PC-3 (cell line): ENCODE data around the gene WBP4. TPM values are rescaled to one million over a fixed set of nuclear protein-coding genes. Genes with fewer than 3 reads are reported as not detected.
"Not testable (repeated sequence)": the region's sequence is repeated elsewhere in the genome, so short reads cannot be mapped to it uniquely, and the experiment has no call there.

ENCODE experiments used
- ATAC-seq: fragments of 200-7000 bp; cut with Tn5 transposase; 2 replicates; pipeline ENCODE4 v1.9.1; 2020; ENCODE audit warnings: mild to moderate bottlenecking, moderate library complexity
- BruUV-seq: library from RNA; stranded (reverse); fragments of 400-500 nt; replicated peaks from 2 replicates; lab custom pipeline; 2021; lab: Mats Ljungman, UMichigan
- CTCF ChIA-PET: fragments of 300-600 bp; sonication (Branson Sonifier 250); formaldehyde crosslinking; loops from one replicate; lab custom pipeline; 2022; ENCODE audit warnings: antibody characterized with exemption; lab: Charles Lee
- POLR2A ChIA-PET: fragments of 300-600 bp; sonication (Branson Sonifier 250); formaldehyde crosslinking; loops from one replicate; lab custom pipeline; 2022; ENCODE audit warnings: antibody characterized with exemption; ENCODE audit not compliant: unreplicated experiment; lab: Charles Lee
- DNase-seq: peaks from one replicate; pipeline ENCODE4 v3.0.0-alpha.2; 2015
- H2AFZ ChIP-seq: fragments of 300-600 bp; sonication (generic); 2 replicates; pipeline ENCODE4 v1.6.0; 2016; ENCODE audit warnings: antibody characterized with exemption, low read length
- H3F3A ChIP-seq: fragments of 300-600 bp; sonication (generic); one replicate; pipeline ENCODE4 v1.6.0; 2017; ENCODE audit warnings: antibody characterized with exemption, low read length, control low read depth, mild to moderate bottlenecking; ENCODE audit not compliant: unreplicated experiment
- H3K27ac ChIP-seq: fragments of 300-600 bp; sonication (generic); 2 replicates; pipeline ENCODE4 v1.5.1; 2016; ENCODE audit warnings: mild to moderate bottlenecking, low read length
- H3K27me3 ChIP-seq: fragments of 300-600 bp; sonication (generic); 2 replicates; pipeline ENCODE4 v1.6.1; 2016; ENCODE audit warnings: low read length, mixed read lengths
- H3K36me3 ChIP-seq: fragments of 300-600 bp; sonication (generic); 2 replicates; pipeline ENCODE4 v1.6.1; 2016; ENCODE audit warnings: low read depth, mixed run types, low read length, mixed read lengths
- H3K4me1 ChIP-seq: fragments of 300-600 bp; sonication (generic); 2 replicates; pipeline ENCODE4 v1.5.1; 2016; ENCODE audit warnings: low read length; ENCODE audit not compliant: insufficient read depth
- H3K4me2 ChIP-seq: fragments of 300-600 bp; sonication (generic); 2 replicates; pipeline ENCODE4 v1.6.0; 2016; ENCODE audit warnings: low read length
- H3K4me3 ChIP-seq: fragments of 300-600 bp; sonication (generic); 2 replicates; pipeline ENCODE4 v1.5.1; 2016; ENCODE audit warnings: mild to moderate bottlenecking, low read length, mixed read lengths
- H3K79me2 ChIP-seq: fragments of 300-600 bp; sonication (generic); 2 replicates; pipeline ENCODE4 v1.6.1; 2017; ENCODE audit warnings: low read length, mixed read lengths
- H3K9ac ChIP-seq: fragments of 300-600 bp; sonication (generic); 2 replicates; pipeline ENCODE4 v1.6.0; 2016; ENCODE audit warnings: mild to moderate bottlenecking, low read length
- H3K9me2 ChIP-seq: fragments of 300-600 bp; sonication (generic); replicated peaks from 2 replicates; pipeline ENCODE4 v1.6.1; 2016; ENCODE audit warnings: mixed run types, low read length, mixed read lengths
- H3K9me3 ChIP-seq: fragments of 300-600 bp; sonication (generic); 2 replicates; pipeline ENCODE4 v1.6.1; 2016; ENCODE audit warnings: low read length, mixed read lengths
- H4K20me1 ChIP-seq: fragments of 300-600 bp; sonication (generic); 2 replicates; pipeline ENCODE4 v1.6.1; 2016; ENCODE audit warnings: low read length, mixed read lengths
- EZH2 ChIP-seq: fragments of 300-600 bp; sonication (generic); IDR thresholded peaks from one replicate; pipeline ENCODE4 v1.6.1; 2017; ENCODE audit warnings: antibody characterized with exemption, mild to moderate bottlenecking, low read length; ENCODE audit not compliant: unreplicated experiment
- EZH2phosphoT487 ChIP-seq: fragments of 300-600 bp; sonication (generic); IDR thresholded peaks from 2 replicates; pipeline ENCODE4 v1.6.1; 2018; ENCODE audit warnings: mild to moderate bottlenecking, antibody characterized with exemption, low read length, borderline replicate concordance
- intact Hi-C: fragments of 100-400 bp; cut with micrococcal nuclease; formaldehyde crosslinking; loops from 2 replicates; pipeline ENCODE4 v1.9.0; 2023
- total RNA-seq: library from RNA; depleted of rRNA; stranded (reverse); fragments of >200 nt; gene quantifications from 2 replicates; pipeline ENCODE4 v1.2.3, GENCODE V29; 2014
- TF ChIP-seq, protein P1 (sequence below): fragments of 300-600 bp; sonication (generic); conservative IDR thresholded peaks from 2 replicates; pipeline ENCODE4 v1.5.1; 2017; ENCODE audit warnings: antibody characterized with exemption, low read depth, mild to moderate bottlenecking, low read length

Gene WBP4
- total RNA-seq, 1 experiment from 2014 or later = 7.3 TPM

DNA sequence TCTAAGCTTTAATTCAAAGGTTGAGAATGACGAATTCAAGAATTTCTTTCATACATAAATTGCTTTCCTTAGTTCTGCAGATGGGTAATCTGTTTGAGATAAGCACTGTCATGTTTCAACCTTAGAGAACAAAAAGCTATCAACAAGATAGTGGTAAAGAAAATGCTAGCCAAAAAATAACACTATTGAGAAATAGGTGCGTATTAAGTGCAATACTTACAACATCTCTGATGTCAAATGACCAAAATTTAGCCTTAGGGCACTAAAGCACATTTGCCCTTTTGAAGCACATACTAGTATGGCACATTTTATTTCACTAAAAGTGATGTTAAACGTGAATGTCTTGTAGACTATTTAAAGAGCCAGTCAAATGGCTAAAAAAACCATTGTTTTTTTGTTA lies 66.4 kb downstream of the WBP4 start:
- intact Hi-C loops = no loop called here

DNA sequence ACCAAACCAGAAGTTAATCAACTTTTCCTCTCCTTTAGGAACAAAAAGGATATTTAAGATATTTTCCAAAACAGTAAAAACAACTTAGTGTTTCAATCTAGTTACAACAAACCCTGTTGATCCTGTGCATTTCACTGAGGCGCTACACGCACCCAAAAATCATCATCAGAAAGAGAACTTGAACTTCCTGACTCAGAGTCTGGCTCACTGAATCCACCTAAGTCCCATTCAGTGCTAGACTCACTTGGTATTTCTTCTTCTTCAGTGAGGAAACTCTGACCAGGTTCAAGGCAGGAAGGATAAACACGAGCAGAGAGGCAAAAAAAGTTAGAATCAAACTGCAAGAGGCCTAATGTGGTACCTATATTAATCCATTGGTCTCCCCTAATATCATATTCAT lies 69.0 kb downstream of the WBP4 start:
- H3K4me1 ChIP-seq = peaks cover 26% of the 10 kb centered on the region
- DNase-seq (no peak), ATAC-seq (no peak)
- intact Hi-C loops = loop anchor here (10.0 kb wide), 1 partner anchor 184 kb away; the partner anchor contains the start of gene NAA16
- H3K36me3 ChIP-seq = no peaks in the 10 kb centered on the region; the same call in 1 of the 2 replicates
- no peak overlapping the region for H3K27ac ChIP-seq
- H3K4me3 ChIP-seq = peak overlapping the region; percentile 53
- H3K79me2 ChIP-seq = peaks cover 63% of the 10 kb centered on the region
- no peaks in the 10 kb centered on the region for H3K9me2 ChIP-seq
- ChIA-PET CTCF (no interaction called here), POLR2A (no interaction called here)
- TF ChIP-seq, protein P1, sequence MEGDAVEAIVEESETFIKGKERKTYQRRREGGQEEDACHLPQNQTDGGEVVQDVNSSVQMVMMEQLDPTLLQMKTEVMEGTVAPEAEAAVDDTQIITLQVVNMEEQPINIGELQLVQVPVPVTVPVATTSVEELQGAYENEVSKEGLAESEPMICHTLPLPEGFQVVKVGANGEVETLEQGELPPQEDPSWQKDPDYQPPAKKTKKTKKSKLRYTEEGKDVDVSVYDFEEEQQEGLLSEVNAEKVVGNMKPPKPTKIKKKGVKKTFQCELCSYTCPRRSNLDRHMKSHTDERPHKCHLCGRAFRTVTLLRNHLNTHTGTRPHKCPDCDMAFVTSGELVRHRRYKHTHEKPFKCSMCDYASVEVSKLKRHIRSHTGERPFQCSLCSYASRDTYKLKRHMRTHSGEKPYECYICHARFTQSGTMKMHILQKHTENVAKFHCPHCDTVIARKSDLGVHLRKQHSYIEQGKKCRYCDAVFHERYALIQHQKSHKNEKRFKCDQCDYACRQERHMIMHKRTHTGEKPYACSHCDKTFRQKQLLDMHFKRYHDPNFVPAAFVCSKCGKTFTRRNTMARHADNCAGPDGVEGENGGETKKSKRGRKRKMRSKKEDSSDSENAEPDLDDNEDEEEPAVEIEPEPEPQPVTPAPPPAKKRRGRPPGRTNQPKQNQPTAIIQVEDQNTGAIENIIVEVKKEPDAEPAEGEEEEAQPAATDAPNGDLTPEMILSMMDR = no peak
- TF ChIP-seq EZH2 (no peak), EZH2phosphoT487 (no peak)
- H3K9ac ChIP-seq = no peak overlapping the region
- H3F3A ChIP-seq = no peaks in the 10 kb centered on the region
- H3K27me3 ChIP-seq = no peaks in the 10 kb centered on the region
- peak overlapping the region; percentile 87 for H3K4me2 ChIP-seq
- no peak overlapping the region for H2AFZ ChIP-seq
- no peaks in the 10 kb centered on the region for H3K9me3 ChIP-seq
- H4K20me1 ChIP-seq = no peaks in the 10 kb centered on the region
- BruUV-seq = no TSS peak

More for the DNA sequence above, 66.4 kb downstream of the WBP4 start:
- H3K79me2 ChIP-seq = peaks cover 53% of the 10 kb centered on the region
- no peak overlapping the region for H3K27ac ChIP-seq
- TF ChIP-seq, protein P1 = no peak
- TF ChIP-seq EZH2phosphoT487 (no peak), EZH2 (no peak)
- no peaks in the 10 kb centered on the region for H3K9me2 ChIP-seq
- peaks cover 22% of the 10 kb centered on the region for H3K4me1 ChIP-seq
- no peak overlapping the region for H2AFZ ChIP-seq
- ATAC-seq = no peak
- DNase-seq = no peak
- H3K9me3 ChIP-seq = no peaks in the 10 kb centered on the region
- no peaks in the 10 kb centered on the region for H3F3A ChIP-seq
- ChIA-PET POLR2A (no interaction called here), CTCF (no interaction called here)
- no peaks in the 10 kb centered on the region; the same call in 1 of the 2 replicates for H3K36me3 ChIP-seq
- no TSS peak for BruUV-seq
- H3K27me3 ChIP-seq = no peaks in the 10 kb centered on the region
- H3K4me2 ChIP-seq = no peak overlapping the region
- no peaks in the 10 kb centered on the region for H4K20me1 ChIP-seq
- H3K9ac ChIP-seq = no peak overlapping the region
- no peak overlapping the region for H3K4me3 ChIP-seq

DNA sequence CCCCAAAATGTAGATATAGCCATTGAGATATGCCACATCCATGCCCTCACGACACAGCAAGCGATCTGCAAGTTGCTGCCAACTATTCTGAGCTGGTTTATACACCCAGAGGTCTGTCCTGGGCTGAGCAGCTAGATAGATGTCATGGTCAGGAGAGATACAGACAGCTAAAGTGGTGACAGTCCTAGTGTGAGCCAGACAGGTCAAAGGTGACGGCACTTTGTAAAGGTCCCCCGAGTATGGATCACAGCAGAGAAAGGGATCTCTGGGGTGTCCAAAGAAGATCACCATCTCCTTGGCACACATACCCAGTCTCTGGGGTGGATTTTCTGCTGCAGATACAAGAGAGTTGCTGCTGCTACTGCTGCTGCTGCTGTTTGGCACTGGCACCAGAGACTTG lies 69.9 kb downstream of the WBP4 start:
- Histone ChIP-seq H3K4me1 (peaks cover 27% of the 10 kb centered on the region), H3K79me2 (peaks cover 63% of the 10 kb centered on the region), H3K4me2 (peak overlapping the region; percentile 87), H3K4me3 (peak overlapping the region; percentile 53)
- H3K9me3 ChIP-seq, H3F3A ChIP-seq, H3K9me2 ChIP-seq, ATAC-seq, BruUV-seq, H2AFZ ChIP-seq, H3K27ac ChIP-seq, H3K27me3 ChIP-seq, H4K20me1 ChIP-seq, POLR2A ChIA-PET, H3K36me3 ChIP-seq, DNase-seq, H3K9ac ChIP-seq, CTCF ChIA-PET: not testable (repeated sequence)
- intact Hi-C loops = loop anchor here (10.0 kb wide), 1 partner anchor 184 kb away; the partner anchor contains the start of gene NAA16

DNA sequence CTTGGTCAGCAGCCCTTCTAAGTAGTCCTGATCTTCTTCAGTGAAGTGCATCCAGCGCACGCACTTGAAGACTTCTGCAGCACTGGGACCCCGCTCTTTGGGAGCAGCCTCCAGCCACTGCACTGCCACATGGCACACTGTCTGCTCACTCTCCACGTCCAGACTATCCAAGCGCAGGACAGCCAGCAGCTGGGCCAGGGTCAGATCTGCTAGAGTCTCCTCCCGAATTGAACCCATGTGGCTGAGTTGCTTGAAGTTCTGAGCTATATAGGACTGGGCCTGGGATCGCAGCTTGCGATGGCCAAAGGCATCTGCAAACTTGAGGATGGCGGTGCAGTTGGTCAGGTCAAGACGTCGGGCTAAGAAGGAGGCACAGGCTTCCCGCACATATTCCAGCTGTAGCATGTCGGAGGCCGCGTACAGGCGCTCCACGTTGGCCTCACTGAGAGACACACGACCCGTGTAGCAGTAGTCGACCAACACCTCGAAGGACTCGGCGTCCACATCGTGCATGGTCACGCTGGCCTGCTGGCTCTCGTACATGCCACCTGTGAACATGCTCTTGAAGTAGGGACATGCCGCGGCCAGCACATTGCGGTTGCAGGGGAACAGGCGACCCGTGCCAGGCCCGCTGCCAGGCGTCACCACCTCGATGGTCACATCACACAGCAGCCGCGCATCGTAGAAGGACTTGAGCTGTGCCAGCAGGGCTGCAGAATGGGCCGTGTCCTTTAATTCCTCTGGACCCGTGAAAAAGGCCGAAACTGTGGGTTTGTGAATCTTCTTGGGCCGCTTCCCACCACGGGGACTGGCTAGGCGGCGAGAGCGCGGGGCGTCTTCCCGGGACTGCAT lies 70.6 kb downstream of the WBP4 start:
- H3K4me2 ChIP-seq = peak overlapping the region; percentile 87
- H3K27me3 ChIP-seq, DNase-seq, H3K9me3 ChIP-seq, H3F3A ChIP-seq, H4K20me1 ChIP-seq, H3K9me2 ChIP-seq, POLR2A ChIA-PET, H3K36me3 ChIP-seq: not testable (repeated sequence)
- ATAC-seq = peak; percentile 23
- H3K9ac ChIP-seq = peak overlapping the region; percentile 66
- peak overlapping the region; percentile 37 for H3K27ac ChIP-seq
- intact Hi-C loops = loop anchor here (1.0 to 10.0 kb wide), 3 partner anchors 57 to 183 kb away; partner anchors contain the start of genes KBTBD7 and NAA16
- H3K4me3 ChIP-seq = peak overlapping the region; percentile 85
- BruUV-seq = TSS peak; percentile 63
- CTCF ChIA-PET = interaction anchor here (0.6 kb wide), 1 partner anchor 114 kb away, joined by 3 read pairs; no protein-coding TSS in a partner anchor
- peak overlapping the region; percentile 84 for H2AFZ ChIP-seq
- H3K79me2 ChIP-seq = peaks cover 63% of the 10 kb centered on the region
- peaks cover 33% of the 10 kb centered on the region for H3K4me1 ChIP-seq
